DND-41 (cell line): Measurements from ENCODE around the gene FAM111B.

Experiments used
- CTCF ChIP-seq: IDR thresholded peaks from 2 replicates; pipeline ENCODE4 v1.5.1; 2012; ENCODE audit warnings: borderline replicate concordance, low read length, moderate library complexity, mild to moderate bottlenecking; ENCODE audit not compliant: poor library complexity, severe bottlenecking; ENCODE audit errors: extremely low read depth
- EZH2 ChIP-seq: IDR thresholded peaks from 3 replicates; pipeline ENCODE4 v1.6.1; 2012; ENCODE audit warnings: borderline replicate concordance, low read depth, mild to moderate bottlenecking, moderate library complexity, low read length, inconsistent platforms; ENCODE audit not compliant: severe bottlenecking

- no peak for TF ChIP-seq CTCF
- TF ChIP-seq EZH2: no peak
Measured at GRCh38 chr11:59145534-59145933, 38.5 kb downstream of the FAM111B start.
